Large intestine (tissue), 12 donors: ENCODE results near the gene PIGT. TPM values are rescaled to one million over a fixed set of nuclear protein-coding genes. Genes with fewer than 3 reads are reported as not detected.

ENCODE experiments used
- DNase-seq, 2 donors: peaks; one replicate each; pipeline versions ENCODE4 v3.0.0 to v3.0.0-alpha.2; 2013
- H3K27ac ChIP-seq: one replicate; pipeline ENCODE4 v1.5.1; 2013; ENCODE audit warnings: low read length
- H3K27me3 ChIP-seq: 2 replicates; pipeline ENCODE4 v1.6.1; 2013; ENCODE audit warnings: low read length; ENCODE audit not compliant: control insufficient read depth, insufficient read depth
- H3K36me3 ChIP-seq: 2 replicates; pipeline ENCODE4 v1.6.1; 2013; ENCODE audit warnings: low read length; ENCODE audit not compliant: control insufficient read depth, insufficient read depth
- H3K4me1 ChIP-seq: one replicate; pipeline ENCODE4 v1.6.1; 2013; ENCODE audit warnings: low read length; ENCODE audit not compliant: control insufficient read depth, insufficient read depth
- H3K4me3 ChIP-seq: one replicate; pipeline ENCODE4 v1.5.1; 2013; ENCODE audit warnings: low read length
- H3K9me3 ChIP-seq: one replicate; pipeline ENCODE4 v1.6.1; 2013; ENCODE audit warnings: mild to moderate bottlenecking, low read depth, low read length, moderate library complexity; ENCODE audit not compliant: control insufficient read depth
- WGBS: methylation state at CpG from one replicate; pipeline ENCODE4 v1.1.5; 2013; ENCODE audit warnings: low lambda C conversion rate; ENCODE audit not compliant: insufficient coverage; 5-methylcytosine and 5-hydroxymethylcytosine counted together
- long read RNA-seq, 11 donors: transcript quantifications; one replicate each; lab custom pipeline, GENCODE V29; 2026
- polyA plus RNA-seq: library from polyadenylated mRNA; unstranded; fragments of 120-200 nt; gene quantifications from one replicate; pipeline ENCODE4 v1.2.1, GENCODE V29; 2013

PIGT gene
- polyA plus RNA-seq, result 91.6 TPM
- long read RNA-seq, donor 1, transcript PIGT-202 (12 exons, 2,245 nt), result major isoform, 14 of 22 reads
- long read RNA-seq, donor 1, partial matches to known transcripts, result 0 of 22 reads
- long read RNA-seq, donor 1, other reads (novel, unspliced or antisense), result 0 of 22 reads
- long read RNA-seq, donor 2, transcript PIGT-246 (11 exons, 2,021 nt), result minor isoform, 7 of 57 reads
- long read RNA-seq, donor 2, transcript PIGT-210 (3 exons, 2,006 nt), result minor isoform, 6 of 57 reads
- long read RNA-seq, donor 2, transcript PIGT-202 (12 exons, 2,245 nt), result major isoform, 23 of 57 reads
- long read RNA-seq, donor 2, partial matches to known transcripts, result 11 of 57 reads
- long read RNA-seq, donor 2, other reads (novel, unspliced or antisense), result 0 of 57 reads
- long read RNA-seq, donor 3, transcript PIGT-223 (1 exons, 2,164 nt), result minor isoform, 5 of 54 reads
- long read RNA-seq, donor 3, transcript PIGT-202 (12 exons, 2,245 nt), result major isoform, 23 of 54 reads
- long read RNA-seq, donor 3, partial matches to known transcripts, result 15 of 54 reads
- long read RNA-seq, donor 3, other reads (novel, unspliced or antisense), result 0 of 54 reads
- long read RNA-seq, donor 4, partial matches to known transcripts, result 0 of 4 reads
- long read RNA-seq, donor 4, other reads (novel, unspliced or antisense), result 0 of 4 reads
- long read RNA-seq, donor 5, transcript PIGT-202 (12 exons, 2,245 nt), result major isoform, 13 of 23 reads
- long read RNA-seq, donor 5, partial matches to known transcripts, result 0 of 23 reads
- long read RNA-seq, donor 5, other reads (novel, unspliced or antisense), result 0 of 23 reads
- long read RNA-seq, donor 6, transcript PIGT-202 (12 exons, 2,245 nt), result major isoform, 16 of 35 reads
- long read RNA-seq, donor 6, transcript PIGT-210 (3 exons, 2,006 nt), result minor isoform, 5 of 35 reads
- long read RNA-seq, donor 6, partial matches to known transcripts, result 5 of 35 reads
- long read RNA-seq, donor 6, other reads (novel, unspliced or antisense), result 0 of 35 reads
- long read RNA-seq, donor 7, transcript PIGT-202 (12 exons, 2,245 nt), result major isoform, 16 of 24 reads
- long read RNA-seq, donor 7, partial matches to known transcripts, result 0 of 24 reads
- long read RNA-seq, donor 7, other reads (novel, unspliced or antisense), result 0 of 24 reads
- long read RNA-seq, donor 8, transcript PIGT-202 (12 exons, 2,245 nt), result major isoform, 21 of 55 reads
- long read RNA-seq, donor 8, transcript PIGT-210 (3 exons, 2,006 nt), result minor isoform, 6 of 55 reads
- long read RNA-seq, donor 8, partial matches to known transcripts, result 14 of 55 reads
- long read RNA-seq, donor 8, other reads (novel, unspliced or antisense), result 0 of 55 reads
- long read RNA-seq, donor 9, transcript PIGT-202 (12 exons, 2,245 nt), result major isoform, 19 of 31 reads
- long read RNA-seq, donor 9, partial matches to known transcripts, result 0 of 31 reads
- long read RNA-seq, donor 9, other reads (novel, unspliced or antisense), result 0 of 31 reads
- long read RNA-seq, donor 10, transcript PIGT-202 (12 exons, 2,245 nt), result major isoform, 16 of 28 reads
- long read RNA-seq, donor 10, partial matches to known transcripts, result 0 of 28 reads
- long read RNA-seq, donor 10, other reads (novel, unspliced or antisense), result 0 of 28 reads
- long read RNA-seq, donor 11, transcript PIGT-202 (12 exons, 2,245 nt), result major isoform, 18 of 35 reads
- long read RNA-seq, donor 11, partial matches to known transcripts, result 5 of 35 reads
- long read RNA-seq, donor 11, other reads (novel, unspliced or antisense), result 0 of 35 reads

DNA sequence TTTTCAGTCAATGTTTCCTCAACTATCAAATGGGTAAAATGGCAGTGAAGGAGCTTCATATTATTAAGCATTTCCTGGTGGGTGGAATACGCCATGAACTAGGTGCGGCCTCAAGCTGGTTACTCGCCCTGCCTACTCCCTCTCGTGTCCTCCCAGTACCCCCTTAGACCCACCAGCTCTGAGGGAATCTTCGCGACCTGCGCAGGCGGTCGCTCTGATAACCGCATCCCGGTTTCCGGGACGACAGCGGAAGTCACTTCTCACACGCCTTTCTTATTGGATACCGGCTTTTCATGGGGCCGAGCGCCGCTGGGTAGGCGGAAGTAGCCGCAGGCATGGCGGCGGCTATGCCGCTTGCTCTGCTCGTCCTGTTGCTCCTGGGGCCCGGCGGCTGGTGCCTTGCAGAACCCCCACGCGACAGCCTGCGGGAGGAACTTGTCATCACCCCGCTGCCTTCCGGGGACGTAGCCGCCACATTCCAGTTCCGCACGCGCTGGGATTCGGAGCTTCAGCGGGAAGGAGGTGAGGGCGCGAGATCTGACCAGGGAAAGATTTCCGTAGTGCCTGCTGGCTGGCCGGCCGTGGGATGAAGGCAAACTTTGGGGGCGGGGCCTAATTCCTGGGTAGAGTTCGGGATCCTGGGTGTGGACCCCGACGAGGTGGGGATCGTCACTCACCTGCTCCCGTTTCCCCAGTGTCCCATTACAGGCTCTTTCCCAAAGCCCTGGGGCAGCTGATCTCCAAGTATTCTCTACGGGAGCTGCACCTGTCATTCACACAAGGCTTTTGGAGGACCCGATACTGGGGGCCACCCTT, at the start of gene PIGT:
Gene PIGT, plus strand, starts transcription at position 320 of the 816 bp plus-strand sequence. Its CDS starts 16 bp downstream, at position 336.
- Histone ChIP-seq H3K27ac (peak within 1 kb of the TSS; percentile 40), H3K36me3 (peaks cover 29% of the 10 kb centered on the region), H3K4me3 (peak within 1 kb of the TSS; percentile 92), H3K27me3 (no peaks in the 10 kb centered on the region), H3K9me3 (no peaks in the 10 kb centered on the region), H3K4me1 (peaks cover 12% of the 10 kb centered on the region)
- WGBS, result no CpG with 5 or more reads among the region's 52 CpGs
- peak; percentile 82 to 86 for DNase-seq

DNA sequence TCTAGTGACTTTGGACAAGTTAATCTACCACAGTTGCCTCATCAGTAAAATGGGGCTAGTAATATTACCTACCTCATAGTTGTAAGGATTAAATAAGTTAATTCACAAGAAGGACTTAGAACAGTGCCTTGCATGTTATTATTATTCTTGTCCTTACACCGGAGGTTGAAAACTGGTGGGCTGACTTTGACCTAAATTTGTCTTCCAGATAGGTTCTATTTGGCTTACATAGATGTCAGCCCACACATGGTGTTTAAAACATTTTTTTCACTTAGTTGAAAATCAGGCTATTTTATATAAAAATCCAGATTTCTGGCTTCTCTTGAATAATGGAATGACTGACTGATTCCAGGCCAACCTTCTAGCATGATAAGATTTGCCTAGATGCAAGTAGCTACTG, 49.7 kb upstream of the PIGT start:
- Histone ChIP-seq H3K27me3 (no peaks in the 10 kb centered on the region), H3K9me3 (no peaks in the 10 kb centered on the region), H3K4me3 (no peak overlapping the region), H3K27ac (no peak overlapping the region), H3K4me1 (peaks cover 22% of the 10 kb centered on the region), H3K36me3 (peaks cover 30% of the 10 kb centered on the region)
- no CpG with 5 or more reads among the region's 1 CpG for WGBS
- no peak for DNase-seq

DNA sequence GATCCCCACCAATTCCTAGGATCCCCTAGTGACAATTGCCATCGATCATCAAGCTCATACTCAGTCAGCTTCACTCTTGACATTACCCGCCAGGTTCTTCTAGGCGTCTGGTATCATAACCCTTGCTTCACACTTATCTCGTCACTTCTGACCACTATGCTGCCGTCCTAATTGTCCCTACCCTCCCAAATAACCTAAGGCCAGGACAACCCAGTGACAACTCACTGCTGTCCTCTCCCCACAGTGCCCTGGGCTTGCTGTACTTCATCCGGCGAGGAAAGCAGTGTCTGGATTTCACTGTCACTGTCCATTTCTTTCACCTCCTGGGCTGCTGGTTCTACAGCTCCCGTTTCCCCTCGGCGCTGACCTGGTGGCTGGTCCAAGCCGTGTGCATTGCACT, 49.3 kb upstream of the PIGT start:
- Histone ChIP-seq H3K9me3 (no peaks in the 10 kb centered on the region), H3K4me3 (no peak overlapping the region), H3K36me3 (peaks cover 30% of the 10 kb centered on the region), H3K27me3 (no peaks in the 10 kb centered on the region), H3K4me1 (peaks cover 26% of the 10 kb centered on the region), H3K27ac (no peak overlapping the region)
- WGBS, result 100% methylated on average over 1 of the region's 11 CpGs
- no peak for DNase-seq

DNA sequence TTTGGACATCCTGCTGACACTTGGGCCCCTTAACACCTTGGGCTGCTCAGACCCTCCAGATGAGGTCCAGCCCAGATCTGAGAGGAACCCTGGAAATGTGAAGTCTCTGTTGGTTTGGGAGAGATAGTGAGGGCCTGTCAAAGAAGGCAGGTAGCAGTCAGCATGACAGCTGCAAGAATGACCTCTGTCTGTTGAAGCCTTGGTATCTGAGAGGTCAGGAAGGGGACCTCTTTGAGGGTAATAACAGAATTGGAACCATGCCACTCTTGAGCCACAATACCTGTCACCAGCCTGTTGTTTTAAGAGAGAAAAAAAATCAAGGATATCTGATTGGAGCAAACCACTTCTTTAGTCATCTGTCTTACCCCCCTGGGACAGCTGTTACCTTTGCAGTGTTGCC, 48.8 kb upstream of the PIGT start:
- H3K4me1 ChIP-seq, result peaks cover 27% of the 10 kb centered on the region
- DNase-seq, result no peak
- no peak overlapping the region for H3K27ac ChIP-seq

DNA sequence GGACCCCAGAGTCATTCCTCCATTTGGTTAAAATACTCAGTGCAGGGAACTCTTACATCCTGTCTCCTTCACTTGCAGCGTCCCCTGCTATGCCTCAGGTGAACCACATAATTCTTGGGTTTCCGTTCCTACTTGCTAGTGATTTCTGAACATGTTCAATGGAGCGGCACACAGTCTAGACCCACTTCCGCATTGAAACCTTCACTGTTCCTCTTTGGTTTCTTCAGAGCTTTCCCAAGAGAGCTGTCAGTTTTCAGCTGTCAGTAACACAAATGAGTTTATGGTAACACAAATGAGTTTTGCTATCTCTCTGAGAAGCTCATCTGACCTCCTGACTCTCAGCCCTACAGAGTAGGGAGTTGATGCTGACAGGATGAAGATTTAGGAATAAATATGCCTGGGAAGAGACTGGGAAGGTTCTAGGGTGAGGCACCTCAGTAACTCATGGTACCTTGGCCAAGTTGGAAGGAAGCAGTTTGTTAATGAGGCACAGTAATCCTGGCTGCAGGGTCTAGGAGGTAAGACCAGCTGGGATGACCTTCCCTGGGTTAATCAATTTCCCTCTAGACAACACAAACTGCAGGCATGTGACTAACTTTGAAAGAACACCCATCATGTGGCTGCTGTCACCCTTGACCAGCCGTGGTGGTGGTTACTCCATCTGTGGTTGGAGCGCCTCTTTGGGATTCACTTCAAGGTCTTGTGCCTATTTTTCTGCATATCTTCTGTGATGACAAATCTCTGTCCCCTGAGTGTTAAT, 47.5 kb upstream of the PIGT start:
- H3K36me3 ChIP-seq, result peaks cover 30% of the 10 kb centered on the region
- no peaks in the 10 kb centered on the region for H3K9me3 ChIP-seq
- no peak overlapping the region for H3K4me3 ChIP-seq
- peaks cover 33% of the 10 kb centered on the region for H3K4me1 ChIP-seq
- 49% methylated on average over 3 of the region's 6 CpGs for WGBS
- H3K27me3 ChIP-seq, result no peaks in the 10 kb centered on the region
- peak in 1 of 2 donors; percentile 51 for DNase-seq
- peak overlapping the region; percentile 1 for H3K27ac ChIP-seq

More for the DNA sequence above, 48.8 kb upstream of the PIGT start:
- Histone ChIP-seq H3K27me3 (no peaks in the 10 kb centered on the region), H3K9me3 (no peaks in the 10 kb centered on the region), H3K36me3 (peaks cover 30% of the 10 kb centered on the region), H3K4me3 (no peak overlapping the region)

DNA sequence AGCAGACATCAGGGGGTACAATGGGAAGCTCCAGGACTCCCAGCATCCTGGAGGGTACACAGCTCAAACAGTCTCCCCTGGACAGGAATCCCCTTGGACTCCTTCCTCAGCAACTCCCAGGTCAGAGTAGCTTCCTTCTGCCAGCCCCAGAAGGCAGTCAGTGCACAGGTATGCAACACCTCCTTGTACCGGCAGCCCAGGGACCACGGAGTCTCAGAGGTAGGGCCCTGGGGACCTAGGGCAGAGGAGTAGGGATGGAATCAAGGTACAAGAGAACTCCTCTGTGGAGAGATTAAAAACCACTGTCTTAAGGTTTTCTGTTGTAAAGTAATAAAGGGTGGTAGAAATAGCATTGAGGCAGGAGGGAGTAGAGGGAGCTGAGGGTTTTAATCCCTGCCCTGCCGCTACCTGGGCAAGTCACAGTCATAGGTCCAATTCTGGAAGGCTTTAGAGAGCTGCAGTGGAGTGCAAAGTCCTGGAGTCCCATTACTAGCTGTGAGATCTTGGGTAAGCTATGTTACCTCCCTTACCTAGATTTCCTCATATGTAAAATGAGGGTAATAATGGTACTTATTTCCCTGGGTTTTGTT, 45.3 kb upstream of the PIGT start:
- WGBS, result no CpG with 5 or more reads among the region's 3 CpGs
- DNase-seq, result peak; percentile 83 to 93

DNA sequence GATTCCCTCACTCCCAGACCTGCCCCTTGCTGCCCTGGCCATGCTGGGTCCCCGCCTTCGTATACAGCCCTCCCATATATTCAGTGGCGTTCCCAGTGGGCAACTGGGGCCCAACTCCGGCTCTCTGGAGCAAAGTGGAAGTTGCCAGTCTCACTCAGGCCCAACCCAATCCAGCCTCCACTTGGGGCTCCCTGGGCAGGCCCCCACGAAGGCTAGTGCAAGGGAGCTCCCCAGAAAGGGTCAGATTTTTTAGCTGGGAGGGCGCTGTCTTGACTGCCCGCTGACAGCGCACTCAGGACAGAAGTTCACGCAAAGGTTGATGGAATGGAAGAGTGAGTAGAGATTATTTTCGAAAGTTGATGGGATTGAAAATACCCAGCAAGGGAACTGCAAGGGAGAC, 43.7 kb upstream of the PIGT start:
- no peak for DNase-seq
- no peak overlapping the region for H3K4me3 ChIP-seq

More for the DNA sequence above, 45.3 kb upstream of the PIGT start:
- Histone ChIP-seq H3K4me1 (peaks cover 30% of the 10 kb centered on the region), H3K4me3 (no peak overlapping the region), H3K27ac (peak overlapping the region; percentile 50), H3K36me3 (peaks cover 25% of the 10 kb centered on the region), H3K9me3 (no peaks in the 10 kb centered on the region), H3K27me3 (no peaks in the 10 kb centered on the region)

DNA sequence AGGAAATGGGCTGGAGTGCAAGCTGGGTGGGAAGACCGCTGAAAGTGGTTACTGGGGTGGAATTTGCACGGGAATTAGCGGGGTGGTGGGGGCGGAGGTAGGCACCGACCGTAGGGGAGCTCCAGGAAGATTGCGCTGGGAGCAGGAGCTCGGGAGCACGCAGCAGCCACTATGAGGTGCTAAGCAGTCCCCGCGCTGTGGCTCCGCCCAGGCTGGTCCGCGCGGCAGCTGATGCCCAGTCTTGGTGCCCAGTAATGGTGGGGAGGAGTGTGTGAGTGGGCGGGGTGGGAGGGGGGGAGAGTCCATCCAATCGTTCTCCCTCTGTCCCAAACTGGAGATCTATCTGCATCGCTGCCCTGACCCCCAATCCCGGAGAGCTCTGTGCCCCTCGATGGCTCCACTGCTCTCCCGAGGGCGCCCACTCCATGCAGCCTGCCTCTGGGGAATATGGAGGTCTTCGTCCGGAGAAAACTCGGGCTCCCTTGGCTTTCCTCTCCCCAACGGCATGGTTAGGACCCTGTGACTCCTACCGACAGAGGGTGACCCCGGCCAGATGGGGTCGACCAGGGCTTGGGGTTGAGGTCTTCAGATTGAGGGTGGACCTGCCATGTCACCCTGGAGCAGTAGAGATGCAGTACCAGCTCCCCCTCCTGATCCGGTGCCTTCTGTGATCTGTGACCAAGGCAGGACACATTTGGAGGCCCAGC, 43.1 kb upstream of the PIGT start:
- Histone ChIP-seq H3K36me3 (peaks cover 6% of the 10 kb centered on the region), H3K4me3 (peak overlapping the region; percentile 42), H3K9me3 (no peaks in the 10 kb centered on the region), H3K4me1 (peaks cover 45% of the 10 kb centered on the region), H3K27me3 (no peaks in the 10 kb centered on the region), H3K27ac (peak overlapping the region; percentile 72)
- no CpG with 5 or more reads among the region's 30 CpGs for WGBS
- DNase-seq, result peak in 1 of 2 donors; percentile 13

More for the DNA sequence above, 43.7 kb upstream of the PIGT start:
- peaks cover 42% of the 10 kb centered on the region for H3K4me1 ChIP-seq
- no peaks in the 10 kb centered on the region for H3K27me3 ChIP-seq
- 85% methylated on average over 5 of the region's 10 CpGs for WGBS
- no peaks in the 10 kb centered on the region for H3K9me3 ChIP-seq
- no peak overlapping the region for H3K27ac ChIP-seq
- peaks cover 12% of the 10 kb centered on the region for H3K36me3 ChIP-seq
